ENCODE measurements around the gene WWOX.

The WWOX gene

DNA sequence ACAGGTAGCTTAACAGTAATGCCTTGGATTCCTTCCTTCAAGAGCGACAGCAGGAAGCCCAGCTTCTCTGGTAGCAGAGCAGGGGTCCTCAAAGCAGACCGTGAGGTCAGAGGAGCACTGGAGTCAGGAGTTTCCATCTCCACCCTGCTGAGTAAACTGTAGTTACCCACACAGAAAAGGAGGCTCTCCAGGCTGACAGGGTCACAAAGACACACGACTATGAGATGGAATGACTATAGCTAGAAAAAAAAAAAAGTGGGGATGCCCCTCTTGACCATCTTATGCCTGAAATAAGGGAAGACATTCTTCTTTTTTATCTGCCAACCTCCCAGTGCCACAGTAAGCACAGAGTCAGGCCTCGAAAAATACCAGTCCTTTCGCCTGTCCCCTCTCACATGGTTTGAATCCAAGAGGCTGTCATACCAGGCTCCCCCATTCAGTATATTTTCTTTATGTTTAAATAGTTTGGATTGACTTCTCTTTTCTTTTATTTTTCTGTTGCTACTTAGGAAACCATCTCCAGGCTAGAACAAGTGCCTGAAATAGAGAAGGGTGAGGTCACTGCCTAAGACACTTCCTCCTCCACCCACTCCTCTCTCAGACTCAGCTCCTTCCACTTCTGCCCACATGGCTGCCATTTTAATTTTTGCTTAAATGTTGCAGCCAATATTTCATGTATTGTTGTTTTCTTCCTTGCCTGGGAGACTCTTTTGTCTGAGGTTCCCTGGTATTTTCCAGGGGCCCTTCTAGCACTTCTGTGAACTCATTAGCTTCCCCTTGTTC, 793.7 kb downstream of the WWOX start:
- no peaks in the 10 kb centered on the region for H3K36me3 ChIP-seq (ENCODE audit: control insufficient read depth, insufficient read depth, low read length, severe bottlenecking)
- no peaks in the 10 kb centered on the region for H3K9me3 ChIP-seq (ENCODE audit: control insufficient read depth, low read length)
- no peak for DNase-seq (ENCODE audit: low read depth)
- H3K9ac ChIP-seq (ENCODE audit: low read length), result no peak overlapping the region
- H3K27me3 ChIP-seq (replicated peaks; ENCODE audit: control insufficient read depth, insufficient read depth, low read length), result no peaks in the 10 kb centered on the region
- H3K4me3 ChIP-seq (ENCODE audit: low read length), result no peak overlapping the region
- no peaks in the 10 kb centered on the region for H3K4me1 ChIP-seq (ENCODE audit: control insufficient read depth, insufficient read depth, low read length)

DNA sequence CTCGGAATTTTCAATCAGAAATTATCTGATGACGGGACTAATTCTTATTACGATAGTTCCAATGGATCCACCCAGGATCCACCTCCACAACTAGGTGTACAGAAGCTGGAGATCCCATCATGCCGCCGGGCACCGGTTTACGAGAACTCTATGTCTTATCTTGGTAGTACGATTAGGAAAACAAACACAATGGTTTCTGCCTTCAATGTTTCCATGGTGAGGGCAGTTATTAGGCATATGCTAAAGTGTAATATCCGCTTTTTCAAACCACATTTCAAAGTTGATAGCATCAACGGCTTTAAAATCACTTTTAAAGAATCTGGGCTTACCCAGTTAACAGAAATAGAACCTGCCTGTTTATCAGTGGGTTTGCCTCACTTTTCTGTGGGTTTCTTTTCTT, 795.4 kb downstream of the WWOX start:
- DNase-seq (ENCODE audit: low read depth), result no peak
- H3K27me3 ChIP-seq (replicated peaks; ENCODE audit: control insufficient read depth, insufficient read depth, low read length), result no peaks in the 10 kb centered on the region
- no peak overlapping the region for H3K4me3 ChIP-seq (ENCODE audit: low read length)
- H3K9me3 ChIP-seq (ENCODE audit: control insufficient read depth, low read length), result no peaks in the 10 kb centered on the region
- H3K36me3 ChIP-seq (ENCODE audit: control insufficient read depth, insufficient read depth, low read length, severe bottlenecking), result no peaks in the 10 kb centered on the region
- H3K9ac ChIP-seq (ENCODE audit: low read length), result no peak overlapping the region
- H3K4me1 ChIP-seq (ENCODE audit: control insufficient read depth, insufficient read depth, low read length), result no peaks in the 10 kb centered on the region

DNA sequence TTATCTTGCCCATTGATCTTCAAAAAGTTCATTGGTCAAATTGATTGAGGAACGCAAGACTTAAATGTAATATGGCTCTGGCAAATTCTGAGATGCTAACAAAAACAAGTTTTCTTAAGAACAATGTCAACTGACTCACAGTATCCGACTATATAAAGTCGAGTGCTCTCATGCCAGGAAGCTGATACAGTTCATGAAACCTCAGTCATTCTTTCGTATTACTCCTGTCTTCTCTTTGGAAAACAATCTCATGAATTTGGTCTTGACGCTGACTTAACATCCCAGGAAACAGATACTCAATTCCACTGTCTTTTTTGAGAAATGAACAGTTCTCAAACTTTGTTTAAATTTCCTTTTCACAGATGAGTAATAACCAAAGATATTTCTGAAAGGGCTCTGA, 796.2 kb downstream of the WWOX start:
- no peak overlapping the region for H3K9ac ChIP-seq (ENCODE audit: low read length)
- H3K4me3 ChIP-seq (ENCODE audit: low read length), result no peak overlapping the region
- H3K9me3 ChIP-seq (ENCODE audit: control insufficient read depth, low read length), result no peaks in the 10 kb centered on the region
- no peaks in the 10 kb centered on the region for H3K36me3 ChIP-seq (ENCODE audit: control insufficient read depth, insufficient read depth, low read length, severe bottlenecking)
- H3K4me1 ChIP-seq (ENCODE audit: control insufficient read depth, insufficient read depth, low read length), result peaks cover 6% of the 10 kb centered on the region
- DNase-seq (ENCODE audit: low read depth), result no peak
- H3K27me3 ChIP-seq (replicated peaks; ENCODE audit: control insufficient read depth, insufficient read depth, low read length), result no peaks in the 10 kb centered on the region

DNA sequence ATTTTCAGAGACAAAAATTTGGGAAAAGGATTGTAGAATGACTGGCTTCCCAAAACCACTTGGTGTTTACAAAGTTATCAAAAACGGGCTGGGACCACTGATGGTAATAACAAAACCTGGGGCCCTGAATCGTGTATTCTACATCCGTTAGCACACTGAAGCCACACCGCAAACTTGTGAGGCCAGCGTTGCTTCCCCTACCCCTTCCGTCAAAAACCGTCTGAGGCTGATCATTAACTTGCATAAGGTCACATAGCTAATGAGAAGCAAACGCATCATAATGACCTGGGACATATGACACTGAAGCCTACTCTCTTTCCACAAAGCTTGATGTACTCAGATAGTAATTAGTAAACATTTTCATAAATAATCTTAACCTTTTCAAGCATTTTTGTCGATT, 796.8 kb downstream of the WWOX start:
- H3K27me3 ChIP-seq (replicated peaks; ENCODE audit: control insufficient read depth, insufficient read depth, low read length), result no peaks in the 10 kb centered on the region
- H3K4me1 ChIP-seq (ENCODE audit: control insufficient read depth, insufficient read depth, low read length), result peaks cover 6% of the 10 kb centered on the region
- no peaks in the 10 kb centered on the region for H3K9me3 ChIP-seq (ENCODE audit: control insufficient read depth, low read length)
- DNase-seq (ENCODE audit: low read depth), result no peak
- no peak overlapping the region for H3K4me3 ChIP-seq (ENCODE audit: low read length)
- H3K36me3 ChIP-seq (ENCODE audit: control insufficient read depth, insufficient read depth, low read length, severe bottlenecking), result no peaks in the 10 kb centered on the region
- H3K9ac ChIP-seq (ENCODE audit: low read length), result no peak overlapping the region

DNA sequence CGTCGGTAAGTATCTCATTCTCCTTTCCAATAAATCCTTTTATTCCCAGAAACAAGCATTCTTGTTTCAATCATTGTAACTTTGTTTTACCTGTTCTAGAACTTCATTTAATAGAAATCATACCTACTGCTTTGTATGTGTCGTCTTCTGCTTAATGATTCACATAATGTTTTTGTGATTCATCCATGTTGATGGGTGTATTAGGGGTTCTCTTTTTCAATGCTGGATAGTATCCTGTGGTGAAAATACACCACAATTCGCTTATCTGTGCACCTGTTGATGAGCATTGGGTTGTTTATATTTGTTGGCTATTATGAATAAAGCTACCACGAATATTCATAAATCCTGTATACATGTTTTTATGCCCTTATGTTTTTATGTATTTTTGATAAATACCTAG, 797.8 kb downstream of the WWOX start:
- peaks cover 6% of the 10 kb centered on the region for H3K4me1 ChIP-seq (ENCODE audit: control insufficient read depth, insufficient read depth, low read length)
- DNase-seq (ENCODE audit: low read depth), result no peak
- H3K9ac ChIP-seq (ENCODE audit: low read length), result no peak overlapping the region
- no peak overlapping the region for H3K4me3 ChIP-seq (ENCODE audit: low read length)
- no peaks in the 10 kb centered on the region for H3K9me3 ChIP-seq (ENCODE audit: control insufficient read depth, low read length)
- no peaks in the 10 kb centered on the region for H3K27me3 ChIP-seq (replicated peaks; ENCODE audit: control insufficient read depth, insufficient read depth, low read length)
- H3K36me3 ChIP-seq (ENCODE audit: control insufficient read depth, insufficient read depth, low read length, severe bottlenecking), result no peaks in the 10 kb centered on the region

DNA sequence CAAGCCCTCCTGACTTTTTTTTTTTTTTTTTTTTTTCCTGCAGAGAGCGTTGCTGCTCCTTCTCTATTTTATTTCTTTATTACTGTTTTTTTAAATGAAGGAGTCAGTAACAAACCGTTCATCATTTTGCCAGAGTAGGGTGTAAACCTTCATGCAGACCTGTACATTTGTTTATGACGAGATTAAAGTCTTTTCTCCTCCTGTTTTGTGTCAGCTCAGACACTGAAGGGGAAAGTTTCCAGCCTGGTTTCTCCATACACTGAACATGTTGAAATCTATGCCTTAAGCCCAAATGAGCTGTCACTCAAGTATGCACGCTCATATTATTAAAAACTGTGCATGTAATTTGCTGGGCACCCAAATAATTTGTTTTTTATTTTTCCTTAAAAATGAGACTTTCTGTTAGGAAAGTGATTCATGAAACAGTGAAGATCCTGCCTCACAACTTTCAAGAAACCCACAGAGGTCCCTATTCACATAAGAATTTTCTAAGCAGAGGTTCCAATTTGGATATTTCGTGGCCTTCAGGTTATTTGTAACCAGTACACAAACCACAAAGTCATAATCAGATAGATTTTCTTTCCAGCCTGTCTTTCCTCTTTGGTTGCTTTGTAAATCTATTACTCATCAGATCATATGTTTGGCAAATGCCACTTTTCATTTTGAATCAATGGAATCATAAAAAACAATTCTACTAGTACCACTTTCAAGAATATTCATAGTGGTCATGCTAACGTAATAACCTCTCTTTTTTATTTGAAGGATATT, 800.8 kb downstream of the WWOX start:
- Histone ChIP-seq H3K4me3 (ENCODE audit: low read length) (no peak overlapping the region), H3K36me3 (ENCODE audit: control insufficient read depth, insufficient read depth, low read length, severe bottlenecking) (no peaks in the 10 kb centered on the region), H3K9me3 (ENCODE audit: control insufficient read depth, low read length) (no peaks in the 10 kb centered on the region), H3K9ac (ENCODE audit: low read length) (no peak overlapping the region), H3K27me3 (replicated peaks; ENCODE audit: control insufficient read depth, insufficient read depth, low read length) (no peaks in the 10 kb centered on the region), H3K4me1 (ENCODE audit: control insufficient read depth, insufficient read depth, low read length) (peaks cover 6% of the 10 kb centered on the region)
- DNase-seq (ENCODE audit: low read depth), result no peak

DNA sequence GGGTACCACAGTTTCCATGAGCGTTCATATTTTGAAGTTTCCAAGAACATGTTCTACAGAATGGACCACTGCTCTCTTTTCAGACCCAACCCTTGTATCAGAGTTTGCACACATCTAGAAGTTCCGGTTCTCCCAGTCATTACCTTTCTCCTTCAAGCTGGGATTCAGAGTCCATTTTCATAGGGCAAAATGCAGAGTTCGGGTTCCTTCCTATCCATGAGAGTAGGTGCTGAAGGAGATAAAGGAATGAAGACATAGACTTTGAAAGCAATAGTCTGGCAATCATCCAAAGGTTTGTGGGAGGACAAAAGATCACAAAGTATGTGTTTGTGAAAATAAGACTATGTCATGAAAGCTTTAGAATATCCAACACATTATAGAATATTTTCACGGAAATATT, 801.5 kb downstream of the WWOX start:
- Histone ChIP-seq H3K4me3 (ENCODE audit: low read length) (no peak overlapping the region), H3K27me3 (replicated peaks; ENCODE audit: control insufficient read depth, insufficient read depth, low read length) (no peaks in the 10 kb centered on the region), H3K36me3 (ENCODE audit: control insufficient read depth, insufficient read depth, low read length, severe bottlenecking) (no peaks in the 10 kb centered on the region), H3K9ac (ENCODE audit: low read length) (no peak overlapping the region), H3K9me3 (ENCODE audit: control insufficient read depth, low read length) (no peaks in the 10 kb centered on the region), H3K4me1 (ENCODE audit: control insufficient read depth, insufficient read depth, low read length) (peaks cover 6% of the 10 kb centered on the region)
- DNase-seq (ENCODE audit: low read depth), result no peak

DNA sequence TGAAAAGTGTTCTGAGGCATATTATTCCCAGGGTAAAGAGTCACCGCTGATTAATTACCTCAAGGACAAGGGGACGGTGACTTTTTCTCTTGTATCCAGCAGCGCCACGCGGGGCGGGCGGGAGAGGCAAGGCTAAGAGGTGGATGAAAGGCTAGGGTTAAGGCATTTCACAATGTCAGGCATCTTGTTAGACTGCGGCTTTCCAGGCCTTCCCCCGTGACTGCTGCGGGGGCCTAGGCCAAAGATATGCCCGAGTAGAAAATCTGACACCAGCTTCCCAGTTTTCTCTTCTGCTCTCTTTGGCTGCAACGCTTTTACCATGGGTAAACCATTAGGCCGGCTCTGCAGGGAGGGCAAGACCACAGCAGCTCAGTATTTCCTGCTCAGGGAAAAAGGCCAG, 802.9 kb downstream of the WWOX start:
- no peak overlapping the region for H3K9ac ChIP-seq (ENCODE audit: low read length)
- H3K9me3 ChIP-seq (ENCODE audit: control insufficient read depth, low read length), result no peaks in the 10 kb centered on the region
- H3K4me1 ChIP-seq (ENCODE audit: control insufficient read depth, insufficient read depth, low read length), result peaks cover 6% of the 10 kb centered on the region
- no peaks in the 10 kb centered on the region for H3K36me3 ChIP-seq (ENCODE audit: control insufficient read depth, insufficient read depth, low read length, severe bottlenecking)
- no peak for DNase-seq (ENCODE audit: low read depth)
- no peak overlapping the region for H3K4me3 ChIP-seq (ENCODE audit: low read length)
- no peaks in the 10 kb centered on the region for H3K27me3 ChIP-seq (replicated peaks; ENCODE audit: control insufficient read depth, insufficient read depth, low read length)

DNA sequence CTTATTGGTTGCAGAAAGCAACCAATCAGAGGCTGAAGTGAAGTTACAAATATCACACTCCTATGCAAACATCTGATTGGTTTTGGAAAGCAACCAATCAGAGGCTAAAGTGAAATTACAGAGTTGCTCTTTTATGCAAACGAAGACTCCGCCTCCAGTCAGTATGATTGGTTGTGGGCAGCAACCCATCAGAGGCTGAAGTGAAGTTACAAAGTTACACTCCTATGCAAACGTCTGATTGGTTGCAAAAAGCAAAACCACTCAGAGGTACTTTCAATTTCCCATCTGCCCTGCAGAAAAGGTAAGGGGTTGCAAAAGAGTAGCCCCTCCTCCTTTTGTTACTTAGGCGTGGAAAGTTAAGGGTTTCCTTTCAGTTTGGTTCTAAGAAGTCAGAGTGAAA, 803.8 kb downstream of the WWOX start:
- H3K9me3 ChIP-seq (ENCODE audit: control insufficient read depth, low read length), result no peaks in the 10 kb centered on the region
- H3K36me3 ChIP-seq (ENCODE audit: control insufficient read depth, insufficient read depth, low read length, severe bottlenecking), result no peaks in the 10 kb centered on the region
- DNase-seq (ENCODE audit: low read depth), result no peak
- no peak overlapping the region for H3K9ac ChIP-seq (ENCODE audit: low read length)
- H3K27me3 ChIP-seq (replicated peaks; ENCODE audit: control insufficient read depth, insufficient read depth, low read length), result no peaks in the 10 kb centered on the region
- no peak overlapping the region for H3K4me3 ChIP-seq (ENCODE audit: low read length)
- H3K4me1 ChIP-seq (ENCODE audit: control insufficient read depth, insufficient read depth, low read length), result peaks cover 6% of the 10 kb centered on the region

DNA sequence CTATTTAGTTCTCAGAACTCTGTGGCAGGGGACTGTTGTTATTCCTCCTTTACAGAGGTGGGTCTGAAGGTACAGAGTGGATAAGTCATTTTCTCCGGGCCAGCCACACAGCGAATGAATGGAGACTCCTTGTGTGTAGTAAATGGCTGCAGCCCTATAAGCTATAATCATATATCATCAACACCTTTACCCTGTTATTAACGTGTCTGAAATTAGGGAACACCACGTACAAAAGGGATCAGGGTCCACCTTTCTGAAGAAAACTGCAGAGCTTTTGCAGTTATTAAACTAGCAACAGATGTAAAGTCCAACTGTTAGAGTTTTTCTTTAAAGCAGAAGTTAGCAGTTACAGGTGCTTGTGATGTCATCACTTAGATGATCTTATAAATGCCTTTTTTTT, 804.4 kb downstream of the WWOX start:
- Histone ChIP-seq H3K4me1 (ENCODE audit: control insufficient read depth, insufficient read depth, low read length) (peaks cover 6% of the 10 kb centered on the region), H3K9me3 (ENCODE audit: control insufficient read depth, low read length) (no peaks in the 10 kb centered on the region), H3K4me3 (ENCODE audit: low read length) (no peak overlapping the region), H3K9ac (ENCODE audit: low read length) (no peak overlapping the region), H3K27me3 (replicated peaks; ENCODE audit: control insufficient read depth, insufficient read depth, low read length) (no peaks in the 10 kb centered on the region), H3K36me3 (ENCODE audit: control insufficient read depth, insufficient read depth, low read length, severe bottlenecking) (no peaks in the 10 kb centered on the region)
- no peak for DNase-seq (ENCODE audit: low read depth)

DNA sequence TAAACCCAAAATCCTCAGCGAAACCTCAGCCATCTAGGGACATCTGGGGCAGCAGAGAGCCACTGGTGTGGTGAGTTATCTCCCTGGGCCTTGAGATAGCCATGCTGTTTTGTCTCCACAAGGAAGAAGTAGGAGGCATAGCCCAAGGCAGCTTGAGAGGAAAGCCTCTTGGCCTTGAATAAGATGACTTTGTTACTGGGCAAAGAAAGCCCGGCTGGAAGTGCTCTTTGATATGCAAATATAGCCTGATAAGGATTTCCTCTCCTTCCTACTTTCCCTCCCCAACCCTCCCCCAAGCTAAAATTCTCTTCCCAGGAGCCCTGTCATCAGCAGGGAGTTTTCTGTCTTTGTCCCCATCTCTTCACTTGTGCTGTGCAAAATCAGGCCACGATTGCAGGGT, 806.7 kb downstream of the WWOX start:
- Histone ChIP-seq H3K36me3 (ENCODE audit: control insufficient read depth, insufficient read depth, low read length, severe bottlenecking) (no peaks in the 10 kb centered on the region), H3K27me3 (replicated peaks; ENCODE audit: control insufficient read depth, insufficient read depth, low read length) (no peaks in the 10 kb centered on the region), H3K4me3 (ENCODE audit: low read length) (no peak overlapping the region), H3K9ac (ENCODE audit: low read length) (no peak overlapping the region), H3K9me3 (ENCODE audit: control insufficient read depth, low read length) (no peaks in the 10 kb centered on the region), H3K4me1 (ENCODE audit: control insufficient read depth, insufficient read depth, low read length) (no peaks in the 10 kb centered on the region)
- no peak for DNase-seq (ENCODE audit: low read depth)
